IPS DF 6.9 (cell line): ENCODE measurements around the gene TEDC2.
"Not testable (repeated sequence)": the region's sequence is repeated elsewhere in the genome, so short reads cannot be mapped to it uniquely, and the experiment has no call there.

Experiments
- DNase-seq: peaks from one replicate; pipeline ENCODE4 v3.0.0-alpha.2; 2013; ENCODE audit warnings: low read depth, low spot score
- H3K27ac ChIP-seq: one replicate; pipeline ENCODE4 v1.5.1; 2013; ENCODE audit warnings: low read length, control low read depth
- H3K27me3 ChIP-seq: 2 replicates; pipeline ENCODE4 v1.6.1; 2013; ENCODE audit warnings: mild to moderate bottlenecking, low read length; ENCODE audit not compliant: control insufficient read depth, insufficient read depth
- H3K36me3 ChIP-seq: 2 replicates; pipeline ENCODE4 v1.6.1; 2013; ENCODE audit warnings: low read length; ENCODE audit not compliant: control insufficient read depth, insufficient read depth
- H3K4me1 ChIP-seq: 2 replicates; pipeline ENCODE4 v1.6.1; 2013; ENCODE audit warnings: low read length; ENCODE audit not compliant: control insufficient read depth, insufficient read depth
- H3K4me3 ChIP-seq: 2 replicates; pipeline ENCODE4 v1.5.1; 2013; ENCODE audit warnings: mild to moderate bottlenecking, low read length
- H3K9me3 ChIP-seq: 2 replicates; pipeline ENCODE4 v1.6.1; 2013; ENCODE audit warnings: low read length, inconsistent platforms; ENCODE audit not compliant: control insufficient read depth, insufficient read depth
- WGBS: extraction: QIAGEN DNeasy Blood & Tissue Kit; methylation state at CpG from one replicate; pipeline ENCODE4 v1.1.7; 2013; ENCODE audit warnings: mixed read lengths, missing lambda C conversion rate; ENCODE audit not compliant: insufficient read length, insufficient coverage; 5-methylcytosine and 5-hydroxymethylcytosine counted together

TEDC2 gene

GRCh38 chr16:2428051-2428783 is 31.7 kb upstream of the TEDC2 start:
- Histone ChIP-seq H3K4me3 (peak overlapping the region; percentile 40; the same call in 1 of the 2 replicates), H3K4me1 (no peaks in the 10 kb centered on the region), H3K27me3 (no peaks in the 10 kb centered on the region), H3K9me3 (no peaks in the 10 kb centered on the region), H3K36me3 (peaks cover 6% of the 10 kb centered on the region), H3K27ac (no peak overlapping the region)
- peak; percentile 13 for DNase-seq
- no CpG with 5 or more reads among the region's 28 CpGs for WGBS

- Histone ChIP-seq H3K27ac (no peak overlapping the region), H3K27me3 (no peaks in the 10 kb centered on the region), H3K36me3 (peaks cover 6% of the 10 kb centered on the region), H3K4me3 (peak overlapping the region; percentile 40; the same call in 1 of the 2 replicates), H3K9me3 (no peaks in the 10 kb centered on the region), H3K4me1 (no peaks in the 10 kb centered on the region)
- no peak for DNase-seq
- WGBS = no CpG with 5 or more reads among the region's 24 CpGs
Measured at GRCh38 chr16:2428784-2429033, 31.2 kb upstream of the TEDC2 start.

- H3K36me3 ChIP-seq = peaks cover 6% of the 10 kb centered on the region
- H3K27ac ChIP-seq = no peak within 1 kb of the TSS
- peak within 1 kb of the TSS; percentile 72 for H3K4me3 ChIP-seq
- H3K27me3 ChIP-seq = no peaks in the 10 kb centered on the region
- H3K9me3 ChIP-seq = no peaks in the 10 kb centered on the region
- WGBS = no CpG with 5 or more reads among the region's 103 CpGs
- H3K4me1 ChIP-seq = no peaks in the 10 kb centered on the region
- peak; percentile 92 for DNase-seq
Measured at GRCh38 chr16:2429034-2429770, 30.7 kb upstream of the TEDC2 start, which contains the start of gene CCNF. Gene CCNF (plus strand): TSS chr16:2429447. CDS start chr16:2429482, 35 bp downstream.

- no CpG with 5 or more reads among the region's 46 CpGs for WGBS
- no peak overlapping the region for H3K27ac ChIP-seq
- H3K9me3 ChIP-seq = no peaks in the 10 kb centered on the region
- no peak for DNase-seq
- H3K4me3 ChIP-seq = peak overlapping the region; percentile 72
- H3K4me1 ChIP-seq = no peaks in the 10 kb centered on the region
- peaks cover 6% of the 10 kb centered on the region for H3K36me3 ChIP-seq
- H3K27me3 ChIP-seq = no peaks in the 10 kb centered on the region
Measured at GRCh38 chr16:2429771-2430663, 29.9 kb upstream of the TEDC2 start.

GRCh38 chr16:2432286-2432685 is 27.6 kb upstream of the TEDC2 start:
- H3K4me3 ChIP-seq = no peak overlapping the region
- DNase-seq = no peak
- H3K27me3 ChIP-seq = no peaks in the 10 kb centered on the region
- H3K4me1 ChIP-seq = no peaks in the 10 kb centered on the region
- no peak overlapping the region for H3K27ac ChIP-seq
- H3K36me3 ChIP-seq = peaks cover 9% of the 10 kb centered on the region
- H3K9me3 ChIP-seq = no peaks in the 10 kb centered on the region
- WGBS = no CpG with 5 or more reads among the region's 6 CpGs

- WGBS = no CpG with 5 or more reads among the region's 15 CpGs
- Histone ChIP-seq H3K36me3 (peaks cover 10% of the 10 kb centered on the region), H3K4me1 (no peaks in the 10 kb centered on the region), H3K4me3 (no peak overlapping the region), H3K9me3 (no peaks in the 10 kb centered on the region), H3K27me3 (no peaks in the 10 kb centered on the region), H3K27ac (no peak overlapping the region)
- DNase-seq = no peak
Measured at GRCh38 chr16:2432801-2433505, 27.0 kb upstream of the TEDC2 start.

- H3K27me3 ChIP-seq, H3K4me3 ChIP-seq, H3K4me1 ChIP-seq, H3K27ac ChIP-seq, DNase-seq, H3K9me3 ChIP-seq: not testable (repeated sequence)
- peaks cover 23% of the 10 kb centered on the region for H3K36me3 ChIP-seq
- WGBS = no CpG with 5 or more reads among the region's 4 CpGs
Measured at GRCh38 chr16:2435236-2435635, 24.7 kb upstream of the TEDC2 start.

- Histone ChIP-seq H3K4me3 (no peak overlapping the region), H3K4me1 (no peaks in the 10 kb centered on the region), H3K27ac (no peak overlapping the region), H3K36me3 (peaks cover 27% of the 10 kb centered on the region), H3K27me3 (no peaks in the 10 kb centered on the region), H3K9me3 (no peaks in the 10 kb centered on the region)
- WGBS = no CpG with 5 or more reads among the region's 9 CpGs
- no peak for DNase-seq
Measured at GRCh38 chr16:2436110-2436509, 23.8 kb upstream of the TEDC2 start.

- Histone ChIP-seq H3K36me3 (peaks cover 27% of the 10 kb centered on the region), H3K4me3 (no peak overlapping the region), H3K4me1 (no peaks in the 10 kb centered on the region), H3K9me3 (no peaks in the 10 kb centered on the region), H3K27me3 (no peaks in the 10 kb centered on the region), H3K27ac (no peak overlapping the region)
- DNase-seq = no peak
- no CpG with 5 or more reads among the region's 24 CpGs for WGBS
Measured at GRCh38 chr16:2437032-2437790, 22.7 kb upstream of the TEDC2 start.
